ENCODE results near the gene CRYAA.
"Not testable (repeated sequence)": the region's sequence is repeated elsewhere in the genome, so short reads cannot be mapped to it uniquely, and the experiment has no call there.

GRCh38 chr21:43172812-43173211 lies 4.0 kb downstream of the CRYAA start:
- not testable (repeated sequence) for TF ChIP-seq CTCF (IDR thresholded peaks at IDR 0.05); HMGXB4 (CRISPR knock-in tag; IDR thresholded peaks at IDR 0.05); ATF2 (CRISPR knock-in tag; IDR thresholded peaks at IDR 0.05; ENCODE audit: borderline replicate concordance, low read depth)

Measured in WTC11 (cell line).